Forelimb muscle (tissue), 1 donor: Measurements from ENCODE around the gene TIA1. TPM values are rescaled to one million over a fixed set of nuclear protein-coding genes. Genes with fewer than 3 reads are reported as not detected.
"Not testable (repeated sequence)": the region's sequence is repeated elsewhere in the genome, so short reads cannot be mapped to it uniquely, and the experiment has no call there.

Experiments used
- DNase-seq: peaks from one replicate; pipeline ENCODE4 v3.0.0-alpha.2; 2013; ENCODE audit warnings: low read depth
- polyA plus RNA-seq: library from polyadenylated mRNA; unstranded; fragments of 120-200 nt; gene quantifications from one replicate; pipeline ENCODE4 v1.2.1, GENCODE V29; 2013; ENCODE audit not compliant: insufficient read length

TIA1 gene, protein sequence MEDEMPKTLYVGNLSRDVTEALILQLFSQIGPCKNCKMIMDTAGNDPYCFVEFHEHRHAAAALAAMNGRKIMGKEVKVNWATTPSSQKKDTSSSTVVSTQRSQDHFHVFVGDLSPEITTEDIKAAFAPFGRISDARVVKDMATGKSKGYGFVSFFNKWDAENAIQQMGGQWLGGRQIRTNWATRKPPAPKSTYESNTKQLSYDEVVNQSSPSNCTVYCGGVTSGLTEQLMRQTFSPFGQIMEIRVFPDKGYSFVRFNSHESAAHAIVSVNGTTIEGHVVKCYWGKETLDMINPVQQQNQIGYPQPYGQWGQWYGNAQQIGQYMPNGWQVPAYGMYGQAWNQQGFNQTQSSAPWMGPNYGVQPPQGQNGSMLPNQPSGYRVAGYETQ
- polyA plus RNA-seq = 176 TPM

DNA sequence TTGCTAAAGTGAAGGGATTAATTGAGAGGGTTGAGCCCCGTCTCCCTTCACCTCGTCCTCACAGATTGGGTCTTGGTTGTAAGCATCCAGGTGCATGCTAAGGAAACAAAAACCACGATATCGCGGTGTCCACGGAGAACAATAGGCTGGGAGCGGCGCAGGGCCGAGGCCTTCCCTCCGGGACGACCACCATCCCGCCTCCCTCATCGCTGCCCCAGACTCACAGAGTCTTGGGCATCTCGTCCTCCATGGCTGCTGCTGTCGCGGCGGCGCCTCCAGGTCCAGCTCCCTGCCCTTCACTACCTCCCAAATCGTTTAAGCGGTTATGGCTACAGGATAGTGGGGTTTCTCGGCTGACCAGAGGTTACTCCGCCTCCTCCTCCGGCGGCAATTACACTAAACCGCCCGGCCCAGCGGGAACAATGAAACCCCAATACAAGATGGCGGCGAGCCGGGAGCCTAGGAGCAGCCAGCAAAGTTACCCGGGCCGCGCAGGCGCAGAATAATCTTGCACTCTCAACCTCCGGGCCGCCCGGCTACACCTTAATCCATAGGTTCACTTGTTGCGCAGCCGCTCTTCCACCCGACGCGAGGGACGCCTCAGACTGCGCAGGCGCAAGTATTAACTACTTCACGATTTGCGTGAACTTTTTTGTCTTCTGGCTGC, at the start of gene TIA1:
Gene TIA1 (minus strand): TSS at position 448 of the 667 bp plus-strand sequence. CDS start 198 bp downstream, at position 250.
- DNase-seq = peak; percentile 98

DNA sequence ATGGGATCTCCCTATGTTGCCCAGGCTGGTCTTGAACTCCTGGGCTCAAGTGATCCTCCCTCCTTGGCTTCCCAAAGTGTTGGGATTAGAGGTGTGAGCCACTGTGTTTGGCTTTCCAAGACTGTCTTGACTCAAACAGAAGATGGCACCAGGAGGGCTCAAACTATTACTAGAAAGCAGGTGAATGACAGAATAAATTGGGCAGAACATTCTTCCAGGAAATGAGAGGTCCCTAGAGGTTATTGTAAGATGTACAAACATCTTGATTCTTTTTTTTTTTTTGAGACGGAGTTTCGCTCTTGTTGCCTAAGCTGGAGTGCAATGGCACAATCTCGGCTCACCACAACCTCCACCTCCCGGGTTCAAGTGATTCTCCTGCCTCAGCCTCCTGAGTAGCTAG, 49.4 kb upstream of the TIA1 start:
- not testable (repeated sequence) for DNase-seq

DNA sequence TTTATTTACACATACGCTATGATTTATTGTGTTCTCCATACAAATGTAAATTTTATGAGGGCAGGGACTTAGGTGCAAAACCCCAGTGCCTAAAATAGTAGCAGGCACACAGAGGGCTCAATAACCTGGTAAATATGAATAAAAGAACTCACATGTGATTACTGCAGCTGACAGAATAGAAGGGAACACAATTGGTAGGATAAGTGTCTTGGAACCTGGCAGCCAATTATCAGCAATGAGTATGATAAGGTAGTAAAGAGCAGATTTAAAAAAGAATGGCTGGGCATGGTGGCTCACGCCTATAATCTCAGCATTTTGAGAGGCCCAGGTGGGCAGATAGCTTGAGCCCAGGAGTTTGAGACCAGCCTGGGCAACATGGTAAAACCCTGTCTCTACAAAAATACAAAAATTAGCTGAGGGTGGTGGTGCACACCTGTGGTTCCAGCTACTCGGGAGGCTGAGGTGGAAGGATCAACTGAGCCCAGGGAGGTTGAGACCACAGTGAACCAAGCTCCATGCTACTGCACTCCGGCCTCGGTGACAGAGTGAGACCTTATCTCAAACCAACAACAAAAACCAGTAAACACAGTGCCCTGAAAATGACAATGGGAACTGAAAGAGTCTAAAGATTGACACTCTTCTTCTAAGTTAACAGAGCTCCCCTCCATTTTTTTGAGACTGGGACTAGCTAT, 35.2 kb upstream of the TIA1 start:
- no peak for DNase-seq

DNA sequence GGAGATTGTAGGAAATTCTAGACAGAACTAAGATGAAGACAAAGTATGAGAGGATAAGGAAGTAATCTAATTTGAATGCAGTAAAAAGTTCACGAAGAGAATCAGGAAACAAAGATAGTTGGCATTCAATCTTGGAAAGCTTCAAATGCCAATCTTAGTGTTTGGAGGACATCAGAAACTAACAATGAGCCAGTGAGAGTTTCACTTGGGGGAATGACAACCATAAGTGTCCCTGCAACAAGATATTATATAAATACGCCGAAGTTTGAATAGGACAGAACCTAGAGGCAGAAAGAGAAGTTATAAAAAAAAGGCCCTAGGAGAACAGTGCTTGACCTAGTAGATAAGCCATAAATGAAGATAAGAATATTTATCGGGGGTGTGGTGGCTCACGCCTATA, 34.0 kb upstream of the TIA1 start:
- no peak for DNase-seq

DNA sequence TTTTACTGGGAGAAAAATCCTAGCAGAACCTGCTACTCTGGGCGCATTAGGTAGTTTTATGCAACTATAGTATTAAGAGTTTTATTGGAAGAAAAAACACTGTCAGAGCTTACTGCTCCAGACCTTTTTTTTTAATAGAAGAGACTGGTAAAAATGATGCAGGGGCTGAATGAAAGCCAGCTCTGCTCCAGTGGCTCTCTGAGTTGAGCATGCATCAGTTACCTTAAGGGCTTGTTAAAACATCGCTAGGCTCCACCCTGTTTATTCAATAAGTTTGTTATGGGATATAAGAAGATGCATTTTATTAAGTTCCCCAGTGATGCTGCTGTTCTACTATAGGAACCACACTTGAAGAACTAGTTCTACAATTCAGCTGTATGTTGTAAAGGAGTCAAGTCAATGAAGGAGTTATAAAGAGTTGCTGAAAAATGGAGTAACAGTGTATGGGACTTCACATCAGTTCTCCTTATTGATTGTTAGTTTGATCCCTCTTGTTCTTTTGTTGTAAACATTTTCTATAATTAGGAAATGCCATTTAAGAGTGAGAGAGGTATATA, 31.9 kb upstream of the TIA1 start:
- no peak for DNase-seq

DNA sequence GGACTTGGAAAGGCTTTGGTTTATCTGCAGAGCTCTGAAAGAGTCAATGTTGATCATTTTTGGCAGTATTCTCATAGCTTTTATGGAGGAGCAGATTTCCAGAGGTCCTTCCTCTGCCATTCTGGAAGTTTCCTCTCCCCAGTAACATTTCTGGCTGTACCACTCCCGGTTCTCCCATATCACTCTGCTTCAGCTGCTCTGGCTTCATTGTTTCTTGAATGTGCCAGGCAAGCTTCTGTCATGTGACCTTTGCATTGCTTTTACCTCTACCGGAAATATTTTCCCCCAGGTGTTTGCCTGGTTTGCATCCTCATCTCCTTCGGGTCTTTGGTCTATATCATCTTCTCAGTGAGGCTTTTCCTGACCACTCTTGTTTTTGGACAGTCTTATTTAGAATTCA, 21.9 kb upstream of the TIA1 start:
- no peak for DNase-seq

DNA sequence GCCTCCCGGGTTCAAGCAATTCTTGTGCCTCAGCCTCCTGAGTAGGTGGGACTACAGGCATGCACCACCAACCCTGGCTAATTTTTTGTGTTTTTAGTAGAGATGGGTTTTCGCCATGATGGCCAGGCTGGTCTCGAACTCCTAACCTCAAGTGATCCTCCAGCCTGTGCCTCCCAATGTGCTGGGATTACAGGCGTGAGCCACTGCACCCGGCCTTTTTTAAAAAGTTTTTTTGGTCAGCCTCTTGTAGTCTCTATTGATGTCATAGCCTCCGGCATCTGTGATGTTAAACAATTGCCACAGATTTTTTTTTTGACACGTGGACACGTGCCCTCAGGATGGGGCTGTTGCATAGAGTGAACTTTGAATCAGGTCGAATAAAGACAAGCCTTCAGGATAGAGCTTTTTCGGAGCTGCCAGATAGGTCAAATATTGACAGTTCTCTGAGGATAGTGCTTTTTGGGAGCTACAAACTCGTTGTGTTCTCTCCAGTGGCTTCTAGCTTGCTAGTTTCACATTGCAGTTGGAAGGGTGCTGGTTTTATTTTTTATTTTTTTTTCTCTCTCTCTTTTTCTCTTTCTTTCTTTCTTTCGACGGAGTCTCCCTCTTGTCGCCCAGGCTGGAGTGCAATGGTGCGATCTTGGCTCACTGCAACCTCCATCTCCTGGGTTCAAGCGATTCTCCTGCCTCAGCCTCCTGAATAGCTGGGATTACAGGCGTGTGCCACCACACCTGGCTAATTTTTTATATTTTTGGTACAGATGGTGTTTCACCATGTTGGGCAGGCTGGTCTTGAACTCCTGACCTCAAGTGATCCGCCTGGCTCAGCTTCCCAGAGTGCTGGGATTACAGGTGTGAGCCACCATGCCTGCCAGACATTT, 21.2 kb upstream of the TIA1 start:
- not testable (repeated sequence) for DNase-seq

DNA sequence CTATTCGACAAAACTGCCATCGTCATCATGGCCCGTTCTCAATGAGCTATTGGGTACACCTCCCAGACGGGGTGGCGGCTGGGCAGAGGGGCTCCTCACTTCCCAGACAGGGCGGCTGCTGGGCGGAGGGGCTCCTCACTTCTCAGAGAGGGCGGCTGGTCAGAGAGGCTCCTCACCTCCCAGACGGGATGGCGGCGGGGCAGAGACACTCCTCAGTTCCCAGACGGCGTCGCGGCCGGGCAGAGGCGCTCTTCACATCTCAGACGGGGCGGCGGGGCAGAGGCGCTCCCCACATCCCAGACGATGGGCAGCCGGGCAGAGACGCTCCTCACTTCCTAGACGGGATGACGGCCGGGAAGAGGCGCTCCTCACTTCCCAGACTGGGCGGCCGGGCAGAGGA, 18.5 kb upstream of the TIA1 start:
- DNase-seq = not testable (repeated sequence)

DNA sequence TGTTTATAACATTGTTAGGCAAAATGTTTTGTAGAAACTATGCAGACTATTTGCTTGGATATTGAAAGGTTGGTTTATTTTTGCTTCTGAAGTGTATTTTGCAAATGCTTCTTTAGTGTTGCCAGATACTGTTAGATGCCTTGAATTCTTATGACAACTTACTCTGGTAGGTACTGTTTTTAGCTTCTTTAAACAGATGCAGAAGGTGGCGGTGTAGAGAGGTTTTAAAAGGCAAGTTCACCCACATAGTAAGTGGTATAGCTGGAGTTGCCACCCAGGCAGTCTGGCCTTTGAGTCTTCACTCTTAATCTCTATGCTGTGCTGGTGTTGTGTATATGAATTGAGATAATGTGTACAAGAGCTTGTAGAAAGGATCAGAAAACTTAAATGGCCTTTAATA, 13.1 kb upstream of the TIA1 start:
- DNase-seq = no peak

DNA sequence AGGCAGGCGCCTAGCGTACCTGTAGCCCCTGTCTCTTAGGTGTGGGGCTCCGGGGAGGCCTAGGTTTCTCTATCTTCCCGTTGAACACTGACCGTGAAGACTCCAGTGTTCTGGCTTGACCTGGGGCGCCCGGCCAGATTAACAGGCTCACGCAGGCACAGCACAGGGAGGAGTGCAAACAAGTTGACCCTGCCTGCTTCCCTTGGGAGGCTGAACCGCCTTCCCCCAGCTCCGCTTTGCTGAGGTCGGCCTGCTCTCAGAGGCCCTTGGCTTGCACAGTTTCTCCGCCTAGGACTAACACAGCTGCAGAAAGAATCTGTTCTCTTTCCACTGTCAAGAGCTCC, 10.1 kb upstream of the TIA1 start:
- DNase-seq = no peak

DNA sequence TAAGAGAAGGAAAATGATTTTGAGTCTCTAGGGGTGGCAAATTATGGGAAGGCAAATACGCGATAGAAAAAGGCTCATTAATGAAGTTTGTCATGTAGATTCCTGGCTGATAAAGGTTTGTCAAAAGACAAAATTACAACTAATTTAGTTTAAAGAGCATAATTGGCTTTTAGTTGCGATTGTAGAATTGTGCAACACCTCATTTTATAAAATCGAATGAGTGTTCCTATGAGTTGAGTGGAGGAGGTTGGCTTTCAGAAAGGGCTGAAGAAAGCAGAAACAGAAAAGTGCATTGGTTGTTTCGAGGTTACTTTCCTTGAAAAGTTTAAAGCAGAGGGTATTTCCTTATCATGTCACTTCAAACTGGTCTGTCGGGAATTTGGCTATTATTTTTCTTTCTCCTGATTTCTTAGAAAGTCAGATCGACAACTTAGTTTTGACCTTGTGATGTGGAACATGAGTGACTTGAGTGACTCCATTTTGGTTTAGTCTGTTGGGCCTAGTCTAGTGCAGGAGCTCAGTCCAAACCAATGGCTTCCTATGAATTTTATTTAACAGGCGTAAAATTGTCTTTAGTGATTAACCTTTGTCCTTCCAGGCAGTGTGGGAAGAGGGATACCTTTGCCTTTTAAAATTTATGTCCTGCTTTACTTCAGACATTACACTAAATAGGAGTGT, 7.3 kb upstream of the TIA1 start:
- no peak for DNase-seq

DNA sequence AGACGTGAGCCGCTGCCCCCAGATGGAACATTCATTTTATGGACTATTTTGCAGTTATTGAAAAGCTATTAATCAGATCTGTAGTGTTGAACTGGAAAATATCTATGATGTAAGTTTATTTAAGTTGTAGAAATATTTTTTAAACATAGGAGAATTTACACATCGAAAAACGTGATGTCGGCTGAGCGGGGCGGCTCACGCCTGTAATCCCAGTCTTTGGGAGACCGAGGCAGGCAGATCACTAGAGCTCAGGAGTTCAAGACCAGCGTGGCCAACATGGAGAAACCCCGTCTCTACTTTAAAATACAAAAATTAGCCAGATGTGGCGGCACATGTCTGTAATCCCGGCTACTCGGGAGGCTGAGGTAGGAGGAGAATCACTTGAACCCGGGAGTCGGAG, 2.0 kb upstream of the TIA1 start:
- no peak for DNase-seq

DNA sequence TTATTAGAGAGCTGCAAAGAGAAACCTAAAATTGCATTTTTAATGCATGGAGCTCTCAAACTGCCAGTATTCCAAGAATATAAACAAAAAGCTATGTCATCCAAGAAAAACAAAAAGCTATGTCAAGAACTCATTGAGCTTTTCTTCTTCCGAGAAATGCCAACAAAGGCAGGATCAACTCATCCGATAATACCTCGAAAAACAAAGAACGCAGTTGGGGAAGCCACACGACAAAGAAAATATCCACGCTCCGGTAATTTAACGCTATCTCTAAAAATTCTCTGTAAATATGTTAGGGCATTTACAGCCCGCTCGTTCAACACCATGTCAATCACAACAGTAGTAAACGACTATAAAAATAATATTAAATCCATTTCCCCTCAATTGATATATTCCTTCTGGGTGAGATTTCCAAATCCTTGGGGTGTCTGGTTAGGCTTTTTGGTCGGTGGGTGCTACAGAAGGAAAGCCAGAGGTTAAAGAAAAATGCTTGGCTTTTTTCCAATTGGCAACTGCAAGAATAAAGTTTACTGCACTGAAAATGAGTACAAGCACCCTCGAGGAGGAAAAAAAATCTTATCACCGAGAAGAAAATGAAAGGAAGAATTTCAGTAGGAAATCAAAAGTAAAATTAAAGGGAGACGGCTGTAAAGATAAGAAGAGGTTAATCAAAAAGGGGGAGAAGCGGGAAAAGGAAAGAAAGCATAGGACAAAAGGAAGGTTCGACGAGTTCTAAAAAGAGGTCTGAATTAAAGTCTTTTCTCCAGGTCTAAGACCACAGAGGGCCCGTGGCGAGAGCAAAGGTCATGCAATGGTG, 856 bp downstream of the TIA1 start:
- DNase-seq = no peak

DNA sequence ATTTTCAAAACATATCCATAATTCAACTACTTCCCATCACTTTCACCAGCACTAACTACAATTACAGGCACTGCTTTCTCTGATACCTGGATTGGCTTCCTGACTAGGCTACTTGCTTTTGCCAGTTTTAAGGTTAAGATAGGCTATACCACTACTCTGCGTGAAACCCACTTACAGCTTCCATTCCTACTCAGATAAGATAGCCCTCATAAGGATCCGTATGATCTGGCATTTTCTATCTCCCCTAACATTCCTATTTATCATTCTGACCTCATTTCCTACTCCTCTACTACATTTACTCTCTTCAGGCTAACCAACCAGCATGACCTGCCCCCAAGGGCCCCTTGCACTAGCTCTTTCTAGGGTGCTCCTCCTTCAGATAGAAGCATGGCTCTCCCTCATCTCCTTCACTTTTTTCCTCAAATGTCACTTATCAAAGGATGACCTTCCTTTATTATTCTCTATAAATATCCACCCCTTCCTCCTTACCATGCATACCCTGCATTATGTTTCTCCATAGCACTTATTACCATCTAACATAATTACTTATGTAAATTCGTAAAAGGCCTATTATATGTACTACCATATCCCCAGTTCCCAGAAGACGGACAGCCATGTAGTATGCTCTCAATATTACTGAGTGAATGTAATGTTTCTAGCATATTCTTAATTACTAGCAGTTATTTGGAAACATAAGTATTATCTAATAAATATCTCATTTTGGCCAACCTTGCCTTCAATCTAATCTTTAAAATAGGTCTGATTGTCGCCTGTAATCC, 4.4 kb downstream of the TIA1 start:
- no peak for DNase-seq

DNA sequence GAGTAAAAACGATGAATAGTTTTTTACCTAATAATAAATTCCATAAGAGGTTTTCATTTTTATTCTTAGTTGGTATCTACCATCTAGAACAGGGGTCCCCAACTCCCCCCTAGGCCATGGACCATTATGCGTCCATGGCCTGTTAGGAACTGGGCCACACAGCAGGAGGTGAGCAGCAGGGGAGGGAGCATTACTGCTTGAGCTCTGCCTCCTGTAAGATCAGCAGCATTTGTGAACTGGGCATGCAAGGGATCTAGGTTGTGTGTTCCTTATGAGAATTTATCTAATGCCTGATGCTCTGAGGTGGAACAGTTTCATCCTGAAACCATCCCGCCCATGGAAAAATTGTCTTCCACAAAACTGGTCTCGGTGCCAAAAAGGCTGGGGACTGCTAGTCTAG, 5.9 kb downstream of the TIA1 start:
- DNase-seq = no peak

DNA sequence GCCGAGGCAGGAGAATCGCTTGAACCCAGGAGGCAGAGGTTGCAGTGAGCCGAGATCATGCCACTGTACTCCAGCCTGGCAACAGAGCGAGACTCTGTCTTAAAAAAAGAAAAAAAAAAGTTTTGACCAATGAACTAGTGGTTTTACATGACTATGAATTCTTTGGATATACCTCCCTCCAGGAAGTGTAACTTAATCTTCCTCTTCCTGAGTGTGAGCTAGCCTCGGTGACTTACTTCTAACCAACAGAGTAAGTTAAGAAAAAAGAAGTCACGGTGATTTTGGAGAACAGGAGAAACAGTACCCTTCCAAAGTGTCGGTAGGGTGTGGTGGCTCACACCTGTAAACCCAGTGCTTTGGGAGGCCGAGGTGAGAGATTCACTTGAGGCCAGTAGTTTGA, 7.1 kb downstream of the TIA1 start:
- DNase-seq = no peak

DNA sequence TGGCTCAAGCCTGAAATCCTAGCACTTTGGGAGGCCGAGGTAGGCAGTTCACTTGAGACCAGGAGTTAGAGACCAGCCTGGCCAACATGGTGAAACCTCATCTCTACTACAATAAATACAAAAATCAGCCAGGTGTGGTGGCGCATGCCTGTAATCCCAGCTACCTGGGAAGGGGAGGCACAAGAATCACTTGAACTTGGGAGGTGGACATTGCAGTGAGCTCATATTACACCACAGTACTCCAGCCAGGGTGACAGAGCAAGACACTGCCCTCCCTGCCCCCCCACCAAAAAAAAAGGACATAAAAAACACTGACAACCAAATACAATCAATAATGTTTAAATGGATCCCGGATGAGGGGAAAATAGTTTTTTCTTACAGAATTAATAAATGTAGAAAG, 7.8 kb downstream of the TIA1 start:
- no peak for DNase-seq

DNA sequence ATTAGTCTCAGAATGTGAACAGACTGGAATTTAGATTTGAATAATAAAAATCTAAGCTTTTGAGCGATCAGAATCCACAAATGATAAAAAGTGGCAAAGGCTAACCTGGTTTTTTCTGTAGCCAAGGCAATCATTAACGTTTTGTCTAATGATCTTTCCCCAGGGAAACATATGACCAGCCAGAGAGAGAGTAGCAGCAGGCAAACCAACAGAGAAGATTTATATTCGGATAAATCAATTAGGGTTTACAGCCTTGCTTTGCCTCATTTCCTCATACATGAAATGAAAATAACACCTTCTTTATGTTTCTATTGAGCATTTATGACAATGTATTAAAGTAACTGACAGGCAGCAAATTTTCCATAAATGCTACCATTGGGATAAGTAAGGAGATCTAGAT, 14.5 kb downstream of the TIA1 start:
- DNase-seq = no peak

DNA sequence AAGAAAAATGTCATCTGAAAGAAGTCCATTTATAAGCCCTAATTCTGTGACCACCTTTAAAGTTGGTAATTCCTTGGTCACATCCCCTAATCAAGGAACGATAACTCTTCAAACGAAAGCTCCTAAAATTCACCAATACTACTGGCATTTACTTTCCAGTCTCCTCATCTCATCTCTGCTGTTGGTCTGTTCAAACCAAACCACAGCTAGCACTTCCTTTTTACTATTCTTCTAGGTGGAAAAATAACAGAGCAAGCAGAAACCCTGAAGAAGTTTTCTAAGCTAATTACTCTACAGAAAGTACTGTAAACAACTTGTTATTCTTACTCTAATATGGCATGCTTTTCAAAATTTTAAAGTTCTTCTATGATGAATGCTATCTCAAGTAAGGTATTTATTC, 21.6 kb downstream of the TIA1 start:
- no peak for DNase-seq
